Lung (tissue), 12 donors: Measurements from ENCODE around the gene SLC38A11. TPM values are rescaled to one million over a fixed set of nuclear protein-coding genes. Genes with fewer than 3 reads are reported as not detected.
A peak's percentile ranks its signal among the peaks of the same experiment; 100 is the strongest.

Experiments used
- ATAC-seq: fragments of 200-7000 bp; cut with Tn5 transposase; one replicate; pipeline ENCODE4 v1.9.1; 2020; ENCODE audit warnings: moderate number of reproducible peaks; ENCODE audit not compliant: insufficient read depth, low FRiP score
- DNase-seq, 3 donors: peaks; one replicate each; pipeline ENCODE4 v3.0.0-alpha.2; 2013 to 2017
- H3K27ac ChIP-seq, 2 donors: one replicate each; pipeline ENCODE4 v1.5.1; 2013; ENCODE audit warnings: mild to moderate bottlenecking in 2 of 2, moderate library complexity in 2 of 2, control low read depth in 1 of 2, inconsistent platforms in 1 of 2, low read depth in 1 of 2, low read length in 1 of 2
- H3K27me3 ChIP-seq, 3 donors: one replicate each; pipeline ENCODE4 v1.5.1; 2013; ENCODE audit warnings: low read length in 2 of 3; ENCODE audit not compliant: control insufficient read depth in 3 of 3, insufficient read depth in 3 of 3
- H3K36me3 ChIP-seq, 4 donors: one replicate each; pipeline ENCODE4 v1.5.1; 2013; ENCODE audit warnings: low read length in 4 of 4, mild to moderate bottlenecking in 1 of 4, moderate library complexity in 1 of 4; ENCODE audit not compliant: control insufficient read depth in 4 of 4, insufficient read depth in 4 of 4
- H3K4me1 ChIP-seq, 5 donors: one replicate each; pipeline ENCODE4 v1.5.1; 2013; ENCODE audit warnings: low read length in 5 of 5, mild to moderate bottlenecking in 2 of 5, moderate library complexity in 1 of 5; ENCODE audit not compliant: control insufficient read depth in 5 of 5, insufficient read depth in 5 of 5
- H3K4me3 ChIP-seq: one replicate; pipeline ENCODE4 v1.5.1; 2013; ENCODE audit warnings: mild to moderate bottlenecking, control low read depth, moderate library complexity
- H3K9ac ChIP-seq, 2 donors: one replicate each; pipeline ENCODE4 v1.5.1; 2013; ENCODE audit warnings: low read length in 2 of 2, control low read depth in 1 of 2; ENCODE audit not compliant: insufficient read depth in 1 of 2
- H3K9me3 ChIP-seq, 4 donors: one replicate each; pipeline ENCODE4 v1.5.1; 2013; ENCODE audit warnings: low read length in 3 of 4, mild to moderate bottlenecking in 1 of 4, moderate library complexity in 1 of 4; ENCODE audit not compliant: control insufficient read depth in 4 of 4, insufficient read depth in 3 of 4
- WGBS, 2 donors: extraction: QIAGEN DNeasy Blood & Tissue Kit; methylation state at CpG; one replicate each; pipeline ENCODE4 v1.1.7; 2013; 5-methylcytosine and 5-hydroxymethylcytosine counted together
- polyA plus RNA-seq, 2 donors: library from polyadenylated mRNA; stranded (reverse); fragments of 200-250 nt; gene quantifications; one replicate each; pipeline ENCODE4 v1.2.1, GENCODE V29; 2013
- total RNA-seq, 2 donors: library from RNA; depleted of rRNA in 1 of 2; stranded (reverse); fragments of >200 nt in 1 of 2; gene quantifications; one replicate each; pipeline ENCODE4 v1.2.1, GENCODE V29; 2014 to 2021
- TF ChIP-seq, protein P1 (sequence below): IDR thresholded peaks from 2 replicates; pipeline ENCODE4 v1.5.1; 2012; ENCODE audit warnings: mild to moderate bottlenecking; ENCODE audit errors: control extremely low read depth, extremely low read depth
- donor health status: control.
- donor health status: control.
- donor health status: Bipolar disorder and iron deficiency.
- donor health status: healthy.
- donor health status: DM: yes; HTN: yes; CAD: no.

Gene SLC38A11
- total and polyA plus RNA-seq, 4 donors, result 0.10 to 1.2 (median 0.15) TPM; not detected in 1

DNA sequence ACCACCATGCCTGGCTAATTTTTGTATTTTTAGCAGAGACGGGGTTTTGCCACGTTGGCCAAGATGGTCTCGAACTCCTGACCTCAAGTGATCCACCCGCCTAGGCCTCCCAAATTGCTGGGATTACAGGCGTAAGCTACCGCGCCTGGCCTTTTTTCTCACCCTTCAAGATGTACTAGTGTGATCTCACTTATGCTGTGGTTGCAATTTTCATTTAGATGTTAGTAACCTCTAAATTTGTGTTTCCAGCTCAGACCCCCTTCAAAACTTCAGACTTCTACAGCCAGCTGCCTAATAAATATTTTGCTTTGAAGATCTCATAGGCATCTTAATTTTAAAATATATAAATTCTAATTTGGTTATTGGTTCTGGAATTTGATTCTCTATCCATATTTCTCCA is 8.0 kb downstream of the SLC38A11 start:
- Histone ChIP-seq H3K27me3 (no peaks in the 10 kb centered on the region), H3K36me3 (no peaks in the 10 kb centered on the region), H3K9ac (no peak overlapping the region), H3K4me1 (no peaks in the 10 kb centered on the region), H3K4me3 (no peak overlapping the region), H3K27ac (no peak overlapping the region), H3K9me3 (no peaks in the 10 kb centered on the region)
- TF ChIP-seq, protein P1, sequence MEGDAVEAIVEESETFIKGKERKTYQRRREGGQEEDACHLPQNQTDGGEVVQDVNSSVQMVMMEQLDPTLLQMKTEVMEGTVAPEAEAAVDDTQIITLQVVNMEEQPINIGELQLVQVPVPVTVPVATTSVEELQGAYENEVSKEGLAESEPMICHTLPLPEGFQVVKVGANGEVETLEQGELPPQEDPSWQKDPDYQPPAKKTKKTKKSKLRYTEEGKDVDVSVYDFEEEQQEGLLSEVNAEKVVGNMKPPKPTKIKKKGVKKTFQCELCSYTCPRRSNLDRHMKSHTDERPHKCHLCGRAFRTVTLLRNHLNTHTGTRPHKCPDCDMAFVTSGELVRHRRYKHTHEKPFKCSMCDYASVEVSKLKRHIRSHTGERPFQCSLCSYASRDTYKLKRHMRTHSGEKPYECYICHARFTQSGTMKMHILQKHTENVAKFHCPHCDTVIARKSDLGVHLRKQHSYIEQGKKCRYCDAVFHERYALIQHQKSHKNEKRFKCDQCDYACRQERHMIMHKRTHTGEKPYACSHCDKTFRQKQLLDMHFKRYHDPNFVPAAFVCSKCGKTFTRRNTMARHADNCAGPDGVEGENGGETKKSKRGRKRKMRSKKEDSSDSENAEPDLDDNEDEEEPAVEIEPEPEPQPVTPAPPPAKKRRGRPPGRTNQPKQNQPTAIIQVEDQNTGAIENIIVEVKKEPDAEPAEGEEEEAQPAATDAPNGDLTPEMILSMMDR, result no peak
- DNase-seq (no peak), ATAC-seq (no peak)
- 94% methylated on average over 7 of the region's 7 CpGs for WGBS, 2 donors

DNA sequence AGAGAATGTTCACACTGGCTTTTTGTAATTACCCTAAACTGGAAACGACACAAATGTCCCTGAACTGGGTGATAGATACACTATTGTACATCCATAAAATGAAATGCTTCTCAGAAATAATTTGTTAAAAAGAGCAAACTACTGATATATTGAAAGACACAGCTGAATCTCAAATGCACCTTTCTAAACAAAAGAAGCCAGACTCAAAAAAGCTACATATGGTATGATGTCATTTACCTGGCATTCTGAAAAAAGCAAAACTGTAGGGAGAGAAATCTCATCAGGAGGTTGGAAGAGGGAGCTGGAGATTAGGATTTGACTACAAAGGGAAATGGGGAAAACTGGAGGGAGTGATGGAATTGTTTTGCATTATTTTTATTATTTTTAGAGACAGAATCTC is 12.0 kb downstream of the SLC38A11 start:
- no peaks in the 10 kb centered on the region for H3K4me1 ChIP-seq
- ATAC-seq, result no peak
- H3K27ac ChIP-seq, result no peak overlapping the region
- no peaks in the 10 kb centered on the region for H3K9me3 ChIP-seq
- H3K4me3 ChIP-seq, result no peak overlapping the region
- no peaks in the 10 kb centered on the region for H3K27me3 ChIP-seq
- DNase-seq, result no peak
- H3K9ac ChIP-seq, result no peak overlapping the region
- TF ChIP-seq, protein P1, result no peak
- H3K36me3 ChIP-seq, result no peaks in the 10 kb centered on the region
- 90 to 94% methylated on average over 1 of the region's 1 CpG for WGBS, 2 donors

DNA sequence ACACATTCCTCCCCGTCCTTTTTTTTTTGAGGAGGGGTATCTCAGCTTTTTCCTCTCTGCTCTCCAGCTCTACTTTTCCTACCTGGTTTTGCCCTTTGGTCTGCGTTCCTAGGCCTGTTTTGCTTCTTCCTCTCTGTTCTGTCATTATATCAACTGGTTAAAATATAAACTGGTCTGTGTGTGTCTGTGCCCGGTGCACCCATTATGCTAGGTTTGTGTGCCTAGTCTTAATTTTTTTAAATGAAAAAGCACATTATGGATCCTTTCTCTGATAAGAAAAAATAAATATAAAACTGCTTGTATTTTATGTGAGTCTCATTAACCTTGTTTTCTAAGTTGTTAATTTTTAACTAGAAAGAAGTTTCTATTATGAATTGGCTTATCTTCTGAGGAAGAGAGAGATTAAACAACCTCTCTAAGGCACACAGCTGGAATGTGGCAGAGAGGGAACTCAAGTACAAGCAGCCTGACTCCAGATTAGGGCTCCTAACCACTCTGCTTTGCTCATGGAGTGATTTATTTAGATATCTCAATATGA is 17.4 kb downstream of the SLC38A11 start:
- no peak for ATAC-seq
- H3K9me3 ChIP-seq, result no peaks in the 10 kb centered on the region
- H3K4me1 ChIP-seq, result no peaks in the 10 kb centered on the region
- H3K36me3 ChIP-seq, result no peaks in the 10 kb centered on the region
- H3K27me3 ChIP-seq, result no peaks in the 10 kb centered on the region
- TF ChIP-seq, protein P1, result no peak
- no peak overlapping the region for H3K9ac ChIP-seq
- no peak overlapping the region for H3K27ac ChIP-seq
- 50 to 56% methylated on average over 3 of the region's 3 CpGs for WGBS, 2 donors
- no peak overlapping the region for H3K4me3 ChIP-seq
- DNase-seq, result peak in 1 of 3 donors; percentile 35
